ENCODE measurements around the gene NOVA2.

The NOVA2 gene

GRCh38 chr19:45999653-46000121 is 26.0 kb upstream of the NOVA2 start:
- H3K4me1 ChIP-seq (ENCODE audit: control insufficient read depth in 1 of 2, insufficient read depth in 2 of 2, low read length in 2 of 2), result peaks cover 14 to 16% of the 10 kb centered on the region in 2 donors
- H3K9me3 ChIP-seq (ENCODE audit: control insufficient read depth in 1 of 2, low read length in 2 of 2), result no peaks in the 10 kb centered on the region
- no peak overlapping the region for H3K9ac ChIP-seq (ENCODE audit: low read depth in 1 of 2, low read length in 2 of 2)
- no peak overlapping the region for H3K4me3 ChIP-seq (ENCODE audit: low read depth in 1 of 2, low read length in 2 of 2)
- H3K27ac ChIP-seq (ENCODE audit: low read depth, low read length), result no peak overlapping the region
- no peaks in the 10 kb centered on the region for H3K27me3 ChIP-seq (ENCODE audit: control insufficient read depth in 1 of 2, insufficient read depth in 2 of 2, low read length in 2 of 2)
- H3K36me3 ChIP-seq (ENCODE audit: control insufficient read depth in 1 of 2, insufficient read depth in 2 of 2, low read length in 2 of 2), result no peaks in the 10 kb centered on the region

GRCh38 chr19:45998834-45999233 is 25.2 kb upstream of the NOVA2 start:
- Histone ChIP-seq H3K27ac (ENCODE audit: low read depth, low read length) (no peak overlapping the region), H3K4me1 (ENCODE audit: control insufficient read depth in 1 of 2, insufficient read depth in 2 of 2, low read length in 2 of 2) (peaks cover 14 to 16% of the 10 kb centered on the region in 2 donors), H3K9me3 (ENCODE audit: control insufficient read depth in 1 of 2, low read length in 2 of 2) (no peaks in the 10 kb centered on the region), H3K4me3 (ENCODE audit: low read depth in 1 of 2, low read length in 2 of 2) (no peak overlapping the region), H3K27me3 (ENCODE audit: control insufficient read depth in 1 of 2, insufficient read depth in 2 of 2, low read length in 2 of 2) (no peaks in the 10 kb centered on the region), H3K36me3 (ENCODE audit: control insufficient read depth in 1 of 2, insufficient read depth in 2 of 2, low read length in 2 of 2) (no peaks in the 10 kb centered on the region), H3K9ac (ENCODE audit: low read depth in 1 of 2, low read length in 2 of 2) (no peak overlapping the region)

- H3K36me3 ChIP-seq (ENCODE audit: control insufficient read depth in 1 of 2, insufficient read depth in 2 of 2, low read length in 2 of 2), result no peaks in the 10 kb centered on the region
- no peak overlapping the region for H3K27ac ChIP-seq (ENCODE audit: low read depth, low read length)
- H3K9me3 ChIP-seq (ENCODE audit: control insufficient read depth in 1 of 2, low read length in 2 of 2), result no peaks in the 10 kb centered on the region
- H3K4me3 ChIP-seq (ENCODE audit: low read depth in 1 of 2, low read length in 2 of 2), result no peak overlapping the region
- H3K4me1 ChIP-seq (ENCODE audit: control insufficient read depth in 1 of 2, insufficient read depth in 2 of 2, low read length in 2 of 2), result peaks cover 14 to 16% of the 10 kb centered on the region in 2 donors
- no peak overlapping the region for H3K9ac ChIP-seq (ENCODE audit: low read depth in 1 of 2, low read length in 2 of 2)
- H3K27me3 ChIP-seq (ENCODE audit: control insufficient read depth in 1 of 2, insufficient read depth in 2 of 2, low read length in 2 of 2), result no peaks in the 10 kb centered on the region
Measured at GRCh38 chr19:45996933-45997332, 23.3 kb upstream of the NOVA2 start.

- H3K4me1 ChIP-seq (ENCODE audit: control insufficient read depth in 1 of 2, insufficient read depth in 2 of 2, low read length in 2 of 2), result peaks cover 14 to 16% of the 10 kb centered on the region in 2 donors
- no peaks in the 10 kb centered on the region for H3K27me3 ChIP-seq (ENCODE audit: control insufficient read depth in 1 of 2, insufficient read depth in 2 of 2, low read length in 2 of 2)
- no peaks in the 10 kb centered on the region for H3K36me3 ChIP-seq (ENCODE audit: control insufficient read depth in 1 of 2, insufficient read depth in 2 of 2, low read length in 2 of 2)
- H3K9ac ChIP-seq (ENCODE audit: low read depth in 1 of 2, low read length in 2 of 2), result peak overlapping the region; percentile 73 to 91
- H3K4me3 ChIP-seq (ENCODE audit: low read depth in 1 of 2, low read length in 2 of 2), result peak overlapping the region; percentile 78 to 95
- H3K9me3 ChIP-seq (ENCODE audit: control insufficient read depth in 1 of 2, low read length in 2 of 2), result no peaks in the 10 kb centered on the region
- no peak overlapping the region for H3K27ac ChIP-seq (ENCODE audit: low read depth, low read length)
Measured at GRCh38 chr19:45995715-45996385, 22.2 kb upstream of the NOVA2 start.

- Histone ChIP-seq H3K4me1 (ENCODE audit: control insufficient read depth in 1 of 2, insufficient read depth in 2 of 2, low read length in 2 of 2) (peaks cover 8 to 10% of the 10 kb centered on the region in 2 donors), H3K27me3 (ENCODE audit: control insufficient read depth in 1 of 2, insufficient read depth in 2 of 2, low read length in 2 of 2) (no peaks in the 10 kb centered on the region), H3K36me3 (ENCODE audit: control insufficient read depth in 1 of 2, insufficient read depth in 2 of 2, low read length in 2 of 2) (no peaks in the 10 kb centered on the region), H3K4me3 (ENCODE audit: low read depth in 1 of 2, low read length in 2 of 2) (peak within 1 kb of the TSS; percentile 81 to 95), H3K27ac (ENCODE audit: low read depth, low read length) (peak within 1 kb of the TSS; percentile 2), H3K9me3 (ENCODE audit: control insufficient read depth in 1 of 2, low read length in 2 of 2) (no peaks in the 10 kb centered on the region), H3K9ac (ENCODE audit: low read depth in 1 of 2, low read length in 2 of 2) (peak within 1 kb of the TSS; percentile 73 to 91)
Measured at GRCh38 chr19:45994998-45995714, 21.5 kb upstream of the NOVA2 start, which contains the start of gene CCDC61. Gene CCDC61 (plus strand): TSS chr19:45995467. CDS start chr19:46003019, 7,552 bp downstream.

GRCh38 chr19:45994456-45994997 is 20.9 kb upstream of the NOVA2 start:
- H3K9me3 ChIP-seq (ENCODE audit: control insufficient read depth in 1 of 2, low read length in 2 of 2), result no peaks in the 10 kb centered on the region
- no peak overlapping the region for H3K27ac ChIP-seq (ENCODE audit: low read depth, low read length)
- H3K36me3 ChIP-seq (ENCODE audit: control insufficient read depth in 1 of 2, insufficient read depth in 2 of 2, low read length in 2 of 2), result no peaks in the 10 kb centered on the region
- H3K9ac ChIP-seq (ENCODE audit: low read depth in 1 of 2, low read length in 2 of 2), result no peak overlapping the region
- peak overlapping the region; percentile 75 to 81 for H3K4me3 ChIP-seq (ENCODE audit: low read depth in 1 of 2, low read length in 2 of 2)
- H3K27me3 ChIP-seq (ENCODE audit: control insufficient read depth in 1 of 2, insufficient read depth in 2 of 2, low read length in 2 of 2), result peaks cover 0 to 2% of the 10 kb centered on the region in 2 donors
- H3K4me1 ChIP-seq (ENCODE audit: control insufficient read depth in 1 of 2, insufficient read depth in 2 of 2, low read length in 2 of 2), result peaks cover 6 to 8% of the 10 kb centered on the region in 2 donors

- Histone ChIP-seq H3K4me3 (ENCODE audit: low read depth in 1 of 2, low read length in 2 of 2) (no peak overlapping the region), H3K27me3 (ENCODE audit: control insufficient read depth in 1 of 2, insufficient read depth in 2 of 2, low read length in 2 of 2) (peaks cover 0 to 6% of the 10 kb centered on the region in 2 donors), H3K27ac (ENCODE audit: low read depth, low read length) (no peak overlapping the region), H3K4me1 (ENCODE audit: control insufficient read depth in 1 of 2, insufficient read depth in 2 of 2, low read length in 2 of 2) (no peaks in the 10 kb centered on the region), H3K9ac (ENCODE audit: low read depth in 1 of 2, low read length in 2 of 2) (no peak overlapping the region), H3K36me3 (ENCODE audit: control insufficient read depth in 1 of 2, insufficient read depth in 2 of 2, low read length in 2 of 2) (no peaks in the 10 kb centered on the region), H3K9me3 (ENCODE audit: control insufficient read depth in 1 of 2, low read length in 2 of 2) (no peaks in the 10 kb centered on the region)
Measured at GRCh38 chr19:45990113-45990728, 16.6 kb upstream of the NOVA2 start.

- no peaks in the 10 kb centered on the region for H3K9me3 ChIP-seq (ENCODE audit: control insufficient read depth in 1 of 2, low read length in 2 of 2)
- H3K36me3 ChIP-seq (ENCODE audit: control insufficient read depth in 1 of 2, insufficient read depth in 2 of 2, low read length in 2 of 2), result no peaks in the 10 kb centered on the region
- H3K4me1 ChIP-seq (ENCODE audit: control insufficient read depth in 1 of 2, insufficient read depth in 2 of 2, low read length in 2 of 2), result no peaks in the 10 kb centered on the region
- peaks cover 0 to 6% of the 10 kb centered on the region in 2 donors for H3K27me3 ChIP-seq (ENCODE audit: control insufficient read depth in 1 of 2, insufficient read depth in 2 of 2, low read length in 2 of 2)
- H3K9ac ChIP-seq (ENCODE audit: low read depth in 1 of 2, low read length in 2 of 2), result no peak overlapping the region
- no peak overlapping the region for H3K27ac ChIP-seq (ENCODE audit: low read depth, low read length)
- H3K4me3 ChIP-seq (ENCODE audit: low read depth in 1 of 2, low read length in 2 of 2), result no peak overlapping the region
Measured at GRCh38 chr19:45985321-45985720, 11.7 kb upstream of the NOVA2 start.

GRCh38 chr19:45981350-45981749 is 7.7 kb upstream of the NOVA2 start:
- H3K27ac ChIP-seq (ENCODE audit: low read depth, low read length), result no peak overlapping the region
- no peaks in the 10 kb centered on the region for H3K4me1 ChIP-seq (ENCODE audit: control insufficient read depth in 1 of 2, insufficient read depth in 2 of 2, low read length in 2 of 2)
- H3K9me3 ChIP-seq (ENCODE audit: control insufficient read depth in 1 of 2, low read length in 2 of 2), result no peaks in the 10 kb centered on the region
- no peaks in the 10 kb centered on the region for H3K36me3 ChIP-seq (ENCODE audit: control insufficient read depth in 1 of 2, insufficient read depth in 2 of 2, low read length in 2 of 2)
- H3K4me3 ChIP-seq (ENCODE audit: low read depth in 1 of 2, low read length in 2 of 2), result no peak overlapping the region
- no peaks in the 10 kb centered on the region for H3K27me3 ChIP-seq (ENCODE audit: control insufficient read depth in 1 of 2, insufficient read depth in 2 of 2, low read length in 2 of 2)
- no peak overlapping the region for H3K9ac ChIP-seq (ENCODE audit: low read depth in 1 of 2, low read length in 2 of 2)

GRCh38 chr19:45978156-45978555 is 4.5 kb upstream of the NOVA2 start:
- H3K9me3 ChIP-seq (ENCODE audit: control insufficient read depth in 1 of 2, low read length in 2 of 2), result no peaks in the 10 kb centered on the region
- no peak overlapping the region for H3K9ac ChIP-seq (ENCODE audit: low read depth in 1 of 2, low read length in 2 of 2)
- peaks cover 12 to 17% of the 10 kb centered on the region in 2 donors for H3K27me3 ChIP-seq (ENCODE audit: control insufficient read depth in 1 of 2, insufficient read depth in 2 of 2, low read length in 2 of 2)
- no peak overlapping the region for H3K4me3 ChIP-seq (ENCODE audit: low read depth in 1 of 2, low read length in 2 of 2)
- H3K4me1 ChIP-seq (ENCODE audit: control insufficient read depth in 1 of 2, insufficient read depth in 2 of 2, low read length in 2 of 2), result no peaks in the 10 kb centered on the region
- H3K27ac ChIP-seq (ENCODE audit: low read depth, low read length), result no peak overlapping the region
- H3K36me3 ChIP-seq (ENCODE audit: control insufficient read depth in 1 of 2, insufficient read depth in 2 of 2, low read length in 2 of 2), result no peaks in the 10 kb centered on the region

All from duodenal mucosa (tissue), 2 donors.